Cardiac fibroblast (primary cell): ENCODE measurements around the gene RHOV.

Experiments
- DNase-seq, 2 donors: peaks; one replicate each; pipeline versions ENCODE4 v3.0.0 to v3.0.0-alpha.2; 2010; ENCODE audit warnings: low read depth in 2 of 2
- H3K4me3 ChIP-seq, 2 donors: replicated peaks in 1 of 2; 1 replicate in 1 of 2; 2 replicates in 1 of 2; pipeline ENCODE4 v1.5.1; 2011; ENCODE audit warnings: low read depth in 2 of 2, low read length in 2 of 2, mild to moderate bottlenecking in 2 of 2, moderate library complexity in 1 of 2
- TF ChIP-seq, protein P1 (sequence below): IDR thresholded peaks from one replicate; pipeline ENCODE4 v1.5.1; 2011; ENCODE audit warnings: low read depth, mild to moderate bottlenecking, low read length, inconsistent platforms

Gene RHOV

DNA sequence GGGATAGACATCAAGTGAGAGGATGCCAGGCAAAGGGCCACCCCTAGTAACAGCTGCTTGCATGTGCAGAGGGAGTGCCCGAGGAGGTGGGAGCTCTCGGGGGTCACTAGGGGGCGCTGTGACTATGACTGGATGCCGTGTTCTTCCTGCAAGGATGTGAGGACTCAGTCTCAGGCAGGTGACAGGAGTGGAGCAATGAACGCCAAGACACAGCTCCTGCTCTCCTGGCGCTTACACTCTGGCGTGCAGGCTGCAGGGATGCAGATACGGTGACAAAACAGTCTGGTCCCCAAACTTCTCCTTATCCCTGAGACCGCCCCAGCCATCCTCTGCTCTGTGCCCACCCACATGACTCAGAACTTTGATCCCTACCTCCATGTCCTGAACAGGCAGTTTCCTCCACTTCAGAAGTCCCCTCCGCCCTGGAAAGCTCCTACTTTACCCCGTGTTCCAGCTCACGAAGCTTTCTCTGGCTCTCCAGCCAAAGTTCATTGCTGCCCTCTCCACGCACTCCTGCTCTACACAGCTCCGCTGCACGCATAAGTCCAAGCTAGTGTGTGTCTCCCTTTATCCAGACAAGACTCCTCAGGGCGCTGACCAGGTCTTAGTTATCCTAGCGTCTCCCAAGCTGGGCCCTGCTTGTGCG, 14.7 kb downstream of the RHOV start:
- peak; percentile 83 to 85 for DNase-seq
- TF ChIP-seq, protein P1, sequence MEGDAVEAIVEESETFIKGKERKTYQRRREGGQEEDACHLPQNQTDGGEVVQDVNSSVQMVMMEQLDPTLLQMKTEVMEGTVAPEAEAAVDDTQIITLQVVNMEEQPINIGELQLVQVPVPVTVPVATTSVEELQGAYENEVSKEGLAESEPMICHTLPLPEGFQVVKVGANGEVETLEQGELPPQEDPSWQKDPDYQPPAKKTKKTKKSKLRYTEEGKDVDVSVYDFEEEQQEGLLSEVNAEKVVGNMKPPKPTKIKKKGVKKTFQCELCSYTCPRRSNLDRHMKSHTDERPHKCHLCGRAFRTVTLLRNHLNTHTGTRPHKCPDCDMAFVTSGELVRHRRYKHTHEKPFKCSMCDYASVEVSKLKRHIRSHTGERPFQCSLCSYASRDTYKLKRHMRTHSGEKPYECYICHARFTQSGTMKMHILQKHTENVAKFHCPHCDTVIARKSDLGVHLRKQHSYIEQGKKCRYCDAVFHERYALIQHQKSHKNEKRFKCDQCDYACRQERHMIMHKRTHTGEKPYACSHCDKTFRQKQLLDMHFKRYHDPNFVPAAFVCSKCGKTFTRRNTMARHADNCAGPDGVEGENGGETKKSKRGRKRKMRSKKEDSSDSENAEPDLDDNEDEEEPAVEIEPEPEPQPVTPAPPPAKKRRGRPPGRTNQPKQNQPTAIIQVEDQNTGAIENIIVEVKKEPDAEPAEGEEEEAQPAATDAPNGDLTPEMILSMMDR = peak; percentile 93

DNA sequence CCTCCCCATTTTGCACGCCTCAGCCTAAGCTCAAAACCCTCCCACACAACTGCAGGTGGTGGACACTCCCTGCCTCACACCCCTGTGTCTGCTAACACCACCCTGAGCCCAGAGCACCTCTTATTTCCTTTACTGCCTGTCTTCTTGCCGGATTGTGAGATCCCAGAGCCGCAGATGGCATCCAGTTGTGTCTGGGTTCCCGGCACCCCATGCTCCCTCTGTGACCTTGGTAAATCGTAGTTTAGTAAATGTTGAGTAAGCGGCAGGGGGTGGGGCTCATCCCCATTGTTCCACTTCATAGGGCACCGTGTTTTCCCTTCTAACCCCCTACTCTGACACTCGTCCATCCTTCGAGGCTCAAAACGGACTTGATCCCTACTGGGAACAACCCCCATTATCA, 15.3 kb downstream of the RHOV start:
- no peak for DNase-seq
- TF ChIP-seq, protein P1 = no peak

More for the DNA sequence above, 14.7 kb downstream of the RHOV start:
- H3K4me3 ChIP-seq = no peak overlapping the region

GRCh38 chr15:40857601-40858341, 16.3 kb downstream of the RHOV start:
- TF ChIP-seq, protein P1 = peak; percentile 100
- H3K4me3 ChIP-seq = no peak overlapping the region
- peak; percentile 69 to 75 for DNase-seq

More for the DNA sequence above, 15.3 kb downstream of the RHOV start:
- H3K4me3 ChIP-seq = no peak overlapping the region

DNA sequence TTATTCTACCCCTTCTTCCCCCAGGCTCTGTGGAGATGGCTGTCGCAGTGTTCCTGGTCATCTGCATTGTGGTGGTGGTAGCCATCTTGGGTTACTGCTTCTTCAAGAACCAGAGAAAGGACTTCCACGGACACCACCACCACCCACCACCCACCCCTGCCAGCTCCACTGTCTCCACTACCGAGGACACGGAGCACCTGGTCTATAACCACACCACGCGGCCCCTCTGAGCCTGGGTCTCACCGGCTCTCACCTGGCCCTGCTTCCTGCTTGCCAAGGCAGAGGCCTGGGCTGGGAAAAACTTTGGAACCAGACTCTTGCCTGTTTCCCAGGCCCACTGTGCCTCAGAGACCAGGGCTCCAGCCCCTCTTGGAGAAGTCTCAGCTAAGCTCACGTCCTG, 17.3 kb downstream of the RHOV start:
- TF ChIP-seq, protein P1 = no peak

GRCh38 chr15:40855706-40856234, 18.3 kb downstream of the RHOV start:
- TF ChIP-seq, protein P1 = no peak
- no peak overlapping the region for H3K4me3 ChIP-seq
- no peak for DNase-seq

More for the DNA sequence above, 17.3 kb downstream of the RHOV start:
- H3K4me3 ChIP-seq = no peak overlapping the region
- DNase-seq = no peak

GRCh38 chr15:40854161-40854560, 19.9 kb downstream of the RHOV start:
- no peak overlapping the region for H3K4me3 ChIP-seq
- DNase-seq = no peak
- TF ChIP-seq, protein P1 = no peak
